IPS-18c (cell line): ENCODE measurements around the gene FAF1.
"Not testable (repeated sequence)": the region's sequence is repeated elsewhere in the genome, so short reads cannot be mapped to it uniquely, and the experiment has no call there.

Experiments
- H3K4me3 ChIP-seq: 2 replicates; pipeline ENCODE4 v1.7.0; 2013; ENCODE audit warnings: low read depth, mild to moderate bottlenecking, low read length, moderate library complexity; ENCODE audit not compliant: insufficient read depth
- H3K9me3 ChIP-seq: one replicate; pipeline ENCODE4 v1.6.1; 2013; ENCODE audit warnings: mild to moderate bottlenecking, low read length, moderate library complexity; ENCODE audit not compliant: control insufficient read depth, insufficient read depth

FAF1 gene

DNA sequence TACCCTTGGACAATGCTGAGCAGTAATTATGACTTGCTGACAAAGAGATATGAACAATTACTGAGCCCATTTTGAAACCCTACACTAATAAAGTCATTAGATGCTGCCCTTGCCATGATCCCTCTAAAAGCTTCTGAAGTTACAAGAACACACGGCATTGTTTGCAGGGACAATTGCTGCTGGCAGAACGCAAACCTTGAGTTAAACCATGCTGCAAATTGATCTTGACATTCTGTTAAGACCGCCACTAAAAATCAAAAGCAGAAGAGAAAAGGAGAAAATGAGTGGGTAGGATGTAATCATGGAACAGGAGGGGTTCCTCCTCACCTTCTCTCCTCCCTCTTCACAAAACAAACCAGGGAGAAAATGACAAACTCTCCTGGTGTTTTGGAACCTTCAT is 400.6 kb downstream of the FAF1 start:
- Histone ChIP-seq H3K9me3 (no peaks in the 10 kb centered on the region), H3K4me3 (no peak overlapping the region)

DNA sequence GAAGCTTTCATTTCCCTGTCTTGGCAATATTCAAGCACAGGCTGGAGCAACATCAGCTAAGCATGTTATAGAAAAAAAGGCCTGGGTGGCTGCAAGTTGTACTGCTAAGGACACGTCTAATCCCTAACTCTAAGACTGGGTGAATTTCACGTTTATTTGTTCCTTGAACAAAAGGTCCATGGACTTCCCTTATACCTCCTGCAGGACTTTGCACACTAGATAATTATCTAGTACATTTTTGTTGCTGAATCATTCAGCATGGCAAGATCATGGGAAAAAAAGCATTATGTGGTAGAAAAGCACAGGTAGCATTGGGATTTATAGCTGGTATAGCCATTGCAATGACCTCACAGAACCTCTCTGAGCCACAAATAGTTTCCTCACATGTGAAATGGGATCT is 406.1 kb downstream of the FAF1 start:
- Histone ChIP-seq H3K9me3 (no peaks in the 10 kb centered on the region), H3K4me3 (no peak overlapping the region)

DNA sequence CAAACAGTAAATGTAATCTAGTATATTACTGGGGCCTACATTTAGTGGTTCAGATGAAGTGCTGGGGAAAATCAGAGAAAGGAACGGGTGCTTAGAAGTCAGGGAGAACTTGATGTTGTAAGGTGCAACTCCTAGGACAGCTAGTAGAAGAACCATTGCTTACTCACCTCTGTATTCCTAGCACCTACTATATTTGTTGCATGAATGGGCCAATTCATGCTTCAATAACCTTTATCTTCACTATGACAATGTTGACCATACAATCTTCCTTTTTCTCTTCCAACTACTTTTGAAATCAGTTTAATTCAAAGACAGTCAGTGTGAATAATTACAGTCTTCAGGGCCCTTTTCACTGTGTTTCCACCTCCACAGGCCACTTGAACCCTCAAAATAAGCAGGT is 411.8 kb downstream of the FAF1 start:
- Histone ChIP-seq H3K9me3 (no peaks in the 10 kb centered on the region), H3K4me3 (no peak overlapping the region)

DNA sequence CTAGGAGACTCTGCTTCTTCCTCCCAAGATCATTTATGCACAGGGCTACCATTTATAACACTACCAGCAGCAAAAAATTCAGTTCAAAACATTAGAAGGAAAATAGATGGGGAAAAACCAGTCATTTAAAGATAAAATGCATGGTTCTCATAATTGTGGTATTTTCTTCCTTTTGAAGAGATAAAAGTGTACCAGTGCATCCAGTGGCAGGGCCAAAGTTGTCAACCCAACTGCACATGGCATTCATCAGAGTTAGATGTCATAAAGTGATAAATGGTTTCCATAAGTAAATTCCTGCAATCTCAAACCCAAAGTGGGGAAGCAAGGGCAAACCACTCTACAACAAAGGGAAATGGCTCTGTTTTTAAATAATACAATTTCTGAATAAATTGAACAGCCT is 417.7 kb downstream of the FAF1 start:
- no peaks in the 10 kb centered on the region for H3K9me3 ChIP-seq
- H3K4me3 ChIP-seq: no peak overlapping the region

DNA sequence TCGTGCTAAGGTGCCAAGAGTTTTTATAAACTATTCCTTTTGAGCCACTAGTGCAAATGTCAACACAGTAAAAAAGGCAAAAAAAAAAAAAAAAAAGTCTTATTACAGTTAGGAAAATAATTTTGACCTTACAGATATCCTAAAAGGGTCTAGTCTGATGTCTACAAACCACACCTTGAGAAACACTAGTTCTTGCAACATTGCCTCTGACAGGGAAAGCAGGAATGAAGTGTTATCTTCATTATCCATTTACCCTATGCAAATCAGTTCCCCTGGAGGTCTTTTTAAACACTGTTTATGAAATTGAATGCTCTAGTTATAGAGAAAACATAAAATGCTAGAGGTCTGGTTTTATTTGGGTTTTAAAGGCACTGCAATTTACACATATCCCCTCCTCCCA is 421.6 kb downstream of the FAF1 start:
- no peak overlapping the region for H3K4me3 ChIP-seq

DNA sequence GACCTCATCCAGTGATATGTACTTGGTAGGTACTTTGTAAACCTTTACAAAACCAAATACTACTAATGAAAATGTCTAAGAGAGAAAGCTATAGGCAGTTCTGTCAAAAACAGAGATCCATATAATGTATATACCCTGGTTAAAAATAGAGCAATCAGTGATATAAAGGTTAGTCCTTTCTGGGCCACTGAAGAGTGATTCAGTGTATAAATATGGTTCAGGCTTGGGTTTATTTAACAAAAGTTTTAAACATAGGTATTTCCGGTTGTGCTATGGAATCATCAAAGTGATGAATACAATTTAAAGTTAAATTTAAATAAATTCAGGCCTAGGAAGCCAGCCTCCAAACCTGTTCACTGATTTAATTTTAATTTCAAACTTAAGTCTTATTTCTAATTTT is 428.5 kb downstream of the FAF1 start:
- H3K4me3 ChIP-seq: no peak overlapping the region

More for the DNA sequence above, 421.6 kb downstream of the FAF1 start:
- no peaks in the 10 kb centered on the region for H3K9me3 ChIP-seq

DNA sequence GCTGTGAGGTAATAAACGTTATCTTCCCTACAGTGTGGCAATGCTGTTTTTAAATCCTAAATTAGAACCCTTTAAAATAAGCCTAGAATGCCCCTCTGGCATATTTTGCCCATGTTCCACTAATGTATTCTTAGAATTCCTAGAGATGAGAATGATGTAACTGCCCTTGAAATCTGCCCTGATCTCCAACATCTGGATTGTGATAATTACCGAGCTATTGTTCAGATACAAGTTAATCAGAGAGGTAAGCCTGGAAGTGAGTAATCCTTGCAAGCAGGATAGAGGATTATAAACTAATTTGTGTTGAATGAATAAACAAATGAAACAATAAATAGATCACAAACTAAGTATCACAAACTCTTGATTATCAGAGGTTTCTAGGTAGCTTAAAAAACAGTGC is 429.0 kb downstream of the FAF1 start:
- H3K4me3 ChIP-seq: no peak overlapping the region
- H3K9me3 ChIP-seq: no peaks in the 10 kb centered on the region

More for the DNA sequence above, 428.5 kb downstream of the FAF1 start:
- no peaks in the 10 kb centered on the region for H3K9me3 ChIP-seq

DNA sequence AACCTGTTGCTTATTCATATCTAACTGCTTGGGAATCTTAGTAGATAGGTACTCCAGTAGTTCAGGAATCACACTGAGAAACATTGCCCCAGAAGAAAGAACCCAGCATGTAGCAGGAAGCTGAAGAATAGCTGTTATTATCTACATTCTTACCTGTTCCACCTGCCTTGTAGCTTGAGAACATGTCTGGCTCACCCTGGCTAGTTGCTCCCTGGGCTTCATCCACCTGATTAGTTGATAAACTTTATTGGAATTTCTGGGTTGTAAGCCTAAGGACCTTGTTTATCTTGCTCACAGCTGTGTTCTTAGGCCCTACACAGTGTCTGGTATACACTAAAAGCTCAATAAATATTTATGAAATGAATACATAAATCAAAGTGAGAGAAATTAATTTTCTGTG is 430.6 kb downstream of the FAF1 start:
- Histone ChIP-seq H3K9me3 (no peaks in the 10 kb centered on the region), H3K4me3 (no peak overlapping the region)

DNA sequence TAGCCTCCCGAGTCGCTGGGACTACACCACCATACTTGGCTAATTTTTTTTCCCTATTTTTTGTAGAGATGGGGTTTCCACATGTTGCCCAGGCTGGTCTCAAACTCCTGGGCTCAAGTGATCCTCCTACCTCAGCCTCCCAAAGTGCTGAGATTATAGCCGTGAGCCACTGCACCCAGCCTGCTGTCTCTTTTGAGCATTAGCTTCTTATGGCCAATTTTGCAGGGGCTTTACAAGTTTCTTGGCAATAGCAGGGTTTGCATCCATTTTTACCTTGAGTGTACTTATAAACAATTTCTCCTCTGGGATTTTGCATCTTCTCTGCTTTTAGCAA is 432.1 kb downstream of the FAF1 start:
- H3K9me3 ChIP-seq, H3K4me3 ChIP-seq: not testable (repeated sequence)

DNA sequence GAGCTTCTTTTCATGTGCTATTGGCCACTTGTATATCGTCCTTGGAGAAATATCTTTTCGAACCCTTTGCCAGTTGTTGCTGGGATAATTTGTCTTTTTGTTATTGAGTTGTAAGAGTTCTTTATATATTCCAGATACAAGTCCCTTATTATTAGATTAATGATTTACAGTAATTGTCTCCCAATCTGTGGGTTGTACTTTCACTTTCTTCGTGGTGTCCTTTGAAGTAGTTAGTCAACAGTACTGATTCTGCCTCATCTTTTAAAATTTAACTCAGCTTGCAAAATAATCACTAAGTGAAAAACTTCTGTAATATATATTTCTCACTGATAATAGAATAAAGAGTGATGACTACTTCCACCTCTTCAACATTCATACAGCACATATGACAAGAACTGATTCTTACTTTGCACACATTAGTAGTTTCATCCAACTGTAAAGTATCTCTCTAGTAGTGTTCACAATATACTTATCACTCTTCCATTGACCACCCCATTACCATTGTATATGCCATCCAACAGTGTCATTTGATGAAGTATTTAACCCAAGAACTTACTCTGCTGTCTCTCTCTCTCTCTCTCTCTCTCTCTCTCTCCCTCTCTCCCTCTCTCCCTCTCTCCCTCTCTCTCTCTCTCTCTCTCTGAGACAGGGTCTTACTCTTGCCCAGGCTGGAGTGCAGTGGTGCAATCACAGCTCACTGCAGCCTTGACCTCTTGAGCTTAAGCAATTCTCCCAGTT is 432.6 kb downstream of the FAF1 start:
- H3K4me3 ChIP-seq: no peak overlapping the region
- H3K9me3 ChIP-seq: no peaks in the 10 kb centered on the region

DNA sequence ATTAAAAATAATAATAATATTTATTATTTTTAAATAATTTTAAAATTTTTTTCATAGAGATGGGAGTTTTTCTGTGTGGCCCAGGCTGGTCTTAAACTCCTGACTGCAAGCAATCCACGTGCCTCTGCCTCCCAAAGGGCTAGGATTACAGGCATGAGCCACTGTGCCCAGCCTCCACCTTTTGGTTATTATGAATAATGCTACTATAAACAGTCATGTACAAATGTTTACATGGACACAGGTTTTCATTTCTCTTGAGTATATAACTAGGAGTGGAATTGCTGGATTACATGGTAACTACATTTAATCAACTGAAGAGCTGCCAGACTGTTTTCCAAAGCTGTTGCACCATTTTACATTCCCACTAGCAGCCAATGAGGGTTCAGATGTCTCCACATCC is 433.6 kb downstream of the FAF1 start:
- Histone ChIP-seq H3K4me3 (no peak overlapping the region), H3K9me3 (no peaks in the 10 kb centered on the region)

DNA sequence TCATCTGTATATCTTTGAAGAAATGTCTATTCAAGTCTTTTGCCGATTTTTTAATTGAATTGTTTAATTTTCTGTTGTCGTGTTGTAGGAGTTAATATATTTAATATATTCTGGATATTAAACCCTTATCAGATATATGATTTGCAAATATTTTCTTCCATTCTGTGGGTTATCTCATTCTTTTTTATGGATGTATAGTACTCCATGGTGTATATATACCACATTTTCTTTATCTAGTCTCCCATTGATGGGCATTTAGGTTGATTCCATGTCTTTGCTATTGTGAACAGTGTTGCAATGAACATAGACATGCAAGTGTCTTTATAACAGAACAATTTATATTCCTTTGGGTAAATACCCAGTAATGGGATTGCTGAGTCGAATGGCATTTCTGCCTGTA is 436.5 kb downstream of the FAF1 start:
- no peaks in the 10 kb centered on the region for H3K9me3 ChIP-seq
- H3K4me3 ChIP-seq: no peak overlapping the region

DNA sequence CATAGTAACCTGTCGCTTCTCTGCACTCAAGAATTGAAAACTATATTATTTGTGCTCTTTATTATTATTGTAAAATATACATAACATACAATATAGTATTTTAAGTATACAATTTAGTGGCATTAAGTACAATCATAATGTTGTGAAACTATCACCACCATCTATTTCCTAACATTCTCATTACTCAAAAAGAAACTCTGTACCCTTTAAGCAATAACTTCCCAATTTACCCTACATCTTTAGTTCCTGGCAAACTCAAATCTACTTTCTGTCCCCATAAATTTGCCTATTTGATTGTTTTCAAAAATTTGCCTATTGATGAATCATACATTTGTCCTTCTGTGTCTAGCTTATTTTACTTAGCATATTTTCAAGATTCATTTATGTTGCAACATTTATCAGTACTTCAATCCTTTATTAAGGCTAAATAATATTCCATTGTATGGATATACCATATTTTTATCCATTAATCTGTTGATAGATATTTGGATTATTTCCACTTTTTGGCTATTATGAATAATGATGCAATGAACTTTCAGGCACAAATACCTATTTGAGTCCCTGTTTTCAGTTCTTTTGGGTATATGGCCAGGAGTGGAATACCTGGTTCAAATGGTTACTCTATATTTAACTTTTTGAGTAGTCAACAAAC is 437.2 kb downstream of the FAF1 start:
- Histone ChIP-seq H3K9me3 (no peaks in the 10 kb centered on the region), H3K4me3 (no peak overlapping the region)

DNA sequence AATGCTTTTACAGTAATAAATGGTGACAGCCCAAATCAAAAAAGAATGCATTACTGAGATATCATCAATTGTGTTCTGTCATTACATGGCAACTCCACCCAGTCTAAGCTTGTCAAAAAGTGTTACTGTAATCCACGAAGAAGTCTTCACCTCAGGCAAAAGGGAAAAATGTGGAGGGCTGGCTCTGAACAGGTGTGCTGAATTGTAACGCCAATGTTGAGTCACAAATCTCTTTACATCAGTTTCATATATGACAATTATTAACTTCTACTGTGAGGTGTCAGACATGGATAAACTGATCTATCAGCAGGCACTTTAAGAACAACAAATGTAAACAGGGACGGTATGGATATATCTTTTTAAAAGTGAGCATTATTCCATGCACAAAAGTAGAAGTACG is 438.4 kb downstream of the FAF1 start:
- H3K9me3 ChIP-seq: no peaks in the 10 kb centered on the region
- no peak overlapping the region for H3K4me3 ChIP-seq

DNA sequence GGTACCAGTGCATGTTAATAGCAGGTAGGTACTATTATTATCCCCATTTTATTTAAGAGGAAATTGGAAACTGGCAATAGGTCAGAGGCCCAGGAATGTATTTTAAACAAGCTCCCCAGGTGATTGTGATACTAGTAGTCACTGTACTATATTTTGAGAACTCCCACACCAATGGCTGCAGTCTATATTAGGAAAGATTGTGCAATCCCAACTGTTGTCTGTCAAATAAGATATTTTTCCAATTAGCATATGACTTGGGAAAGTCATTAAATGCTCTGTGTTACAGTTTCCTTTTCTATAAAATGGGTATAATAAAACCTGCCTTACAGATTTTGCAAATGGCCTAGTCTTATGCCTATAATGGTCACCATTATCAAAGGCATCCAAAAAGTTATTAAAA is 442.6 kb downstream of the FAF1 start:
- Histone ChIP-seq H3K4me3 (no peak overlapping the region), H3K9me3 (no peaks in the 10 kb centered on the region)

DNA sequence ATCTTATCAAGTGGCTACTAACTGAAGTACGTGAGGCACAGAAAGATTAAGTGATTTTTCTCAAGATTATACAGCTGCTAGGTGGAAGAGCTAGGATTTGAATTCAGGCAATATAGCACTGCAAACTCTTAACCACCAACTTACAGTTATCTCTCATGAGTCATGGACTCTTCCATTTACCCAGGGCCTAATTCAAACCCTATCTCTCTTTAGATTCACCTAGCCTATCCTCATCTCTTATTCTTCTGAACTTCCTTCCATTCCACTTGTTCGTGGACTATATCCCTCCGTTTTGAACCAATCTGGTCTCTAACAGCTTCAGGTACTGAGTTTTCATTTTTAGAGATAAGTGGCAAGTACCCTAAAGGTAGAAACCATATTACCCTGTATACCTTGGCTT is 444.0 kb downstream of the FAF1 start:
- H3K4me3 ChIP-seq: no peak overlapping the region
- no peaks in the 10 kb centered on the region for H3K9me3 ChIP-seq

DNA sequence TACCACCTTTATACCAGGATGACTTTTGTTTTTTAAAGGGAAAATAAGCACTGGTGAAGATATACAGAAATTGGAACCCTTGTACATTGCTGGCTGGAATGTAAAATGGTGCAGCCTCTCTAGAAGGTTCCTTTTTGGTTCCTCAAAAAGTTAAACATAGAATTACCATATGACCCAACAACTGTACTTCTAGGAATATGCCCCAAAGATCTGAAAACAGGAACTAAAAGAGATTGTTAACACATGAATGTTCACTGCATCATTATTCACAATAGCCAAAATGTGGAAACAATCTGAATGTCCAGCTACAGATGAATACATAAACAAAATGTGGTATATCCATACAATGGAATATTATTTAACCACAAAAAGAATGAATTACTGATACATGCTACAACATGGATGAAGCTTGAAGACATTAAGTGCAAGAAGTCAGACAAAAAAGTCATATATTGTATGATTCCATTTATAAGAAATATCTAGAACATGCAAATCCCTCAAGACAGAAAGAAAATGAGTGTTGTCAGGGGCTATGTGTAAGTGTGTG is 452.0 kb downstream of the FAF1 start:
- H3K9me3 ChIP-seq: no peaks in the 10 kb centered on the region

DNA sequence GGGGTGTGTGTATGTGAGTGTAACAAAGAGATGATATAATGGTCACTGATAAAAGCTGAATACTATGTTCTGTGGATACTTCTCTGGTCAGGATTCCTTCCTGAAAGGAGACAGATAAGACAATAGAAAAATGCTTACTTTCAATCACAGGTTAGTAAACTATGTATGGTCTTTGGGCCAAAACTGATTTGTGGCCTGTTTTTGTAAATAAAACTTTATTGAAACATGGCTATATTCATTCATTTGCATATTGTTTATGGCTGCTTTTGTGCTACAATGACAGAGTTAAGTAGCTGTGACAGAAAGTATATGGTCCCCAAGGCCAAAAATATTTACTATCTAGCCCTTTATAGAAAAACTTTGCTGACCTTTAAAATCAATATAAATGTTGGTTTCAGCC is 454.6 kb downstream of the FAF1 start:
- Histone ChIP-seq H3K4me3 (no peak overlapping the region), H3K9me3 (no peaks in the 10 kb centered on the region)

More for the DNA sequence above, 452.0 kb downstream of the FAF1 start:
- no peak overlapping the region for H3K4me3 ChIP-seq

DNA sequence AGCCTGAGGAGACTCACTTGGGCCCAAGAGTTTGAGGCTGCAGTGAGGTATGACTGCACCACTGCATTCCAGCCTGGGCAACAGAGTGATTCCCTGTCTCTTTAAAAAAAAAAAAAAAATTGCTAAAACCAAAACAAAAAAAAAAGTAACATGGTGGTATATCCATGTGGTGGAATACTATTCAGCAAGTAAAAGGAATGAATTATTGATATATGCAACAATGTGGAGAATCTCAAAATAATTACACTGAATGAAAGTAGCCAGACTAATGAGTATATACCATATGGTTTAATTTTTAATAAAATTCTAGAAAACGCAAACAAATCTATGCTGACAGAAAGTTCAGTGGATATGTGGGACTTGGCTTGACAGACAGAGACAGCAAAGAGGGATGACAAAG is 456.6 kb downstream of the FAF1 start:
- Histone ChIP-seq H3K4me3 (no peak overlapping the region), H3K9me3 (no peaks in the 10 kb centered on the region)
